HepG2 (cell line): ENCODE results near the gene PRKCG. TPM values are rescaled to one million over a fixed set of nuclear protein-coding genes. Genes with fewer than 3 reads are reported as not detected.

Experiments used
- AGO1 ChIP-seq: fragments of 200-400 bp; formaldehyde crosslinking; IDR thresholded peaks from 2 replicates; pipeline ENCODE4 v1.6.1; 2017; ENCODE audit warnings: mild to moderate bottlenecking, low read depth, low read length, moderate library complexity; ENCODE audit not compliant: poor library complexity, severe bottlenecking
- CENPBD1 ChIP-seq: sonication (generic); formaldehyde crosslinking; IDR thresholded peaks from 2 replicates; pipeline ENCODE4 v1.8.0; 2022; ENCODE audit warnings: missing genetic modification reagents, low read depth, mild to moderate bottlenecking, borderline replicate concordance
- KAT8 ChIP-seq: IDR thresholded peaks from 2 replicates; pipeline ENCODE4 v1.6.1; 2016; ENCODE audit warnings: missing genetic modification reagents, missing compliant biosample characterization
- MAZ ChIP-seq, 2 experiments: sonication (generic) in 1 of 2; formaldehyde crosslinking in 1 of 2; IDR thresholded peaks; 2 replicates each; pipeline versions ENCODE4 v1.5.0 to v1.6.1; 2012 to 2020; ENCODE audit warnings: low read depth in 2 of 2, mild to moderate bottlenecking in 2 of 2, borderline replicate concordance in 1 of 2, improper control_type of control experiment in 1 of 2, low read length in 1 of 2, missing genetic modification reagents in 1 of 2, moderate library complexity in 1 of 2
- PBX3 ChIP-seq: sonication (generic); formaldehyde crosslinking; IDR thresholded peaks from 2 replicates; pipeline ENCODE4 v1.8.1; 2023; ENCODE audit warnings: missing genetic modification reagents, inconsistent platforms, borderline replicate concordance
- RFX3 ChIP-seq: IDR thresholded peaks from 2 replicates; pipeline ENCODE4 v1.6.1; 2016; ENCODE audit warnings: missing biosample characterization, missing genetic modification reagents
- SAP130 ChIP-seq: IDR thresholded peaks from 2 replicates; pipeline ENCODE4 v1.6.1; 2016; ENCODE audit warnings: low read depth
- SETDB1 ChIP-seq: sonication (generic); formaldehyde crosslinking; IDR thresholded peaks from 2 replicates; pipeline ENCODE4 v1.5.1; 2020; ENCODE audit warnings: missing genetic modification reagents, mild to moderate bottlenecking, borderline replicate concordance
- SMARCC2 ChIP-seq: fragments of 450-650 bp; IDR thresholded peaks from 2 replicates; pipeline ENCODE4 v1.6.1; 2017; ENCODE audit warnings: antibody characterized with exemption, mild to moderate bottlenecking
- ZMYM4 ChIP-seq: sonication (generic); formaldehyde crosslinking; IDR thresholded peaks from 2 replicates; pipeline ENCODE4 v1.8.1; 2023; ENCODE audit warnings: mild to moderate bottlenecking, missing genetic modification reagents
- ZNF275 ChIP-seq: sonication (generic); formaldehyde crosslinking; IDR thresholded peaks from 2 replicates; pipeline ENCODE4 v1.8.0; 2022; ENCODE audit warnings: missing genetic modification reagents, mild to moderate bottlenecking, inconsistent platforms, borderline replicate concordance
- ZNF317 ChIP-seq: sonication (generic); formaldehyde crosslinking; IDR thresholded peaks from 2 replicates; pipeline ENCODE4 v1.5.0; 2020; ENCODE audit warnings: mild to moderate bottlenecking, missing genetic modification reagents
- ZNF567 ChIP-seq: sonication (generic); formaldehyde crosslinking; IDR thresholded peaks from 2 replicates; pipeline ENCODE4 v1.8.1; 2023; ENCODE audit warnings: mild to moderate bottlenecking, missing genetic modification reagents, borderline replicate concordance
- ZNF574 ChIP-seq: sonication (generic); formaldehyde crosslinking; IDR thresholded peaks from 2 replicates; pipeline ENCODE4 v1.4.0; 2020; ENCODE audit warnings: missing genetic modification reagents
- ZNF660 ChIP-seq: sonication (generic); formaldehyde crosslinking; IDR thresholded peaks from 2 replicates; pipeline ENCODE4 v1.5.1; 2020; ENCODE audit warnings: mild to moderate bottlenecking, low read depth, missing genetic modification reagents, borderline replicate concordance
- ZNF776 ChIP-seq: sonication (generic); formaldehyde crosslinking; IDR thresholded peaks from 2 replicates; pipeline ENCODE4 v1.4.0; 2020; ENCODE audit warnings: mild to moderate bottlenecking, missing genetic modification reagents
- ZNF839 ChIP-seq: sonication (generic); formaldehyde crosslinking; IDR thresholded peaks from 2 replicates; pipeline ENCODE4 v1.4.0; 2020; ENCODE audit warnings: missing genetic modification reagents, mild to moderate bottlenecking, borderline replicate concordance
- polyA plus RNA-seq, 8 experiments: library from polyadenylated mRNA; depleted of rRNA in 3 of 8; stranded (reverse) in 7 of 8; unstranded in 1 of 8; fragments of >200 nt; fragmentation: Illumina TruSeq in 4 of 8; extraction: Trizol in 4 of 8; gene quantifications; 2 replicates each; pipeline versions ENCODE4 v1.2.1 to v1.2.3, GENCODE V29; 2011 to 2016; ENCODE audit warnings: low read depth in 4 of 8, missing spikeins in 1 of 8, mixed read lengths in 1 of 8; ENCODE audit not compliant: insufficient read depth in 1 of 8
- total RNA-seq, 5 experiments: library from RNA; depleted of rRNA; stranded (reverse); fragments of >200 nt; fragmentation: Illumina TruSeq; extraction: Trizol; gene quantifications; 2 replicates each; pipeline ENCODE4 v1.2.3, GENCODE V29; 2016; ENCODE audit warnings: low read depth in 1 of 5
- TF ChIP-seq, protein P1 (sequence below): sonication (generic); formaldehyde crosslinking; IDR thresholded peaks from 2 replicates; pipeline ENCODE4 v1.8.0; 2022; ENCODE audit warnings: mild to moderate bottlenecking, missing genetic modification reagents, moderate library complexity

The PRKCG gene
- total and polyA plus RNA-seq, 2 of the 13 experiments (the other 11 are each of a cell fraction or from before 2014, with no cell fraction given) = 0.02 to 0.03 TPM

GRCh38 chr19:53865918-53866864, 15.8 kb upstream of the PRKCG start (continued):
- peak; percentile 51; the same call in 1 of the 2 replicates for TF ChIP-seq ZNF574 (CRISPR knock-in tag)
- TF ChIP-seq MAZ (IDR thresholded peaks at IDR 0.05; ENCODE audit: borderline replicate concordance, low read depth, low read length) = no peak; the same call in 1 of the 2 replicates
- peak; percentile 7 for TF ChIP-seq MAZ (CRISPR knock-in tag; IDR thresholded peaks at IDR 0.05; ENCODE audit: low read depth)
- no peak for TF ChIP-seq ZNF839
- peak; percentile 23; the same call in 1 of the 2 replicates for TF ChIP-seq ZMYM4 (CRISPR knock-in tag)
- TF ChIP-seq ZNF275 (CRISPR knock-in tag) = peak; percentile 71; the same call in 1 of the 2 replicates
- TF ChIP-seq SETDB1 (CRISPR knock-in tag) = no peak
- TF ChIP-seq RFX3 (CRISPR knock-in tag) = peak; percentile 2; the same call in 1 of the 2 replicates
- no peak for TF ChIP-seq ZNF660 (CRISPR knock-in tag)
- TF ChIP-seq, protein P1, sequence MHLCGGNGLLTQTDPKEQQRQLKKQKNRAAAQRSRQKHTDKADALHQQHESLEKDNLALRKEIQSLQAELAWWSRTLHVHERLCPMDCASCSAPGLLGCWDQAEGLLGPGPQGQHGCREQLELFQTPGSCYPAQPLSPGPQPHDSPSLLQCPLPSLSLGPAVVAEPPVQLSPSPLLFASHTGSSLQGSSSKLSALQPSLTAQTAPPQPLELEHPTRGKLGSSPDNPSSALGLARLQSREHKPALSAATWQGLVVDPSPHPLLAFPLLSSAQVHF (CRISPR knock-in tag) = 0 out of 2 replicates have a peak, but pooled peaks have one; percentile 37
- peak; percentile 54 for TF ChIP-seq KAT8 (CRISPR knock-in tag)
- TF ChIP-seq ZNF317 (CRISPR knock-in tag) = no peak
- no peak for TF ChIP-seq CENPBD1
- TF ChIP-seq SMARCC2 = no peak
- peak; percentile 48 for TF ChIP-seq AGO1
- TF ChIP-seq ZNF567 (CRISPR knock-in tag) = no peak
- no peak for TF ChIP-seq PBX3 (CRISPR knock-in tag)
- TF ChIP-seq SAP130 (CRISPR knock-in tag) = peak; percentile 75
- no peak for TF ChIP-seq ZNF776 (CRISPR knock-in tag)
